ENCODE data around the gene SKAP1. TPM values are rescaled to one million over a fixed set of nuclear protein-coding genes. Genes with fewer than 3 reads are reported as not detected.

SKAP1 gene
- total and polyA plus RNA-seq, 10 donors: 11.5 to 28.9 (median 20.5) TPM

DNA sequence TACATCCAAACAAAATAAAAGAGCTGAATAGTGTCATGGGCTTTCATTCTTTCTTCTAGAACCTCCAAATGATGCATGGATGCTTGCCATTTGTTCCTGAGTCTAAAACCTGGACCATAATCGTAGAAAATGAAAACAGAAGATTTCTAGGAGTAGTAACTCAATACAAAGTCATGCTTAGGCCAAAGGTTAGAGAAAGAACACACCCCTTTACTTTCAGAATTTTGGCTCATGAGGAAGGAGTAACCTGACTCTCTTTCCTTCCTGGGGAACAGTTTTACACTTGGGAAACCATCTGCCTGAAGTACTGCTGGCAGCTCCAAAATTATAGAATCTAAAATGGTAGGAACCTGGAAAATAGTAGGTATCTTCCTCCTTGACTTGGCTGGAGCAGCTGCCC lies 185.2 kb downstream of the SKAP1 start:
- Histone ChIP-seq H3K4me1 (peaks cover 5 to 55% (median 22%) of the 10 kb centered on the region in 6 donors), H3K4me3 (no peak overlapping the region), H3K27me3 (replicated peaks in 1 of 7) (no peaks in the 10 kb centered on the region), H3K27ac (peak overlapping the region in 2 of 8 donors; percentile 17 to 35), H3K36me3 (no peaks in the 10 kb centered on the region), H3K9me3 (no peaks in the 10 kb centered on the region)
- no peak for TF ChIP-seq POLR2AphosphoS5 (IDR thresholded peaks at IDR 0.05)
- TF ChIP-seq POLR2A (IDR thresholded peaks at IDR 0.05): no peak
- no peak for TF ChIP-seq CTCF (IDR thresholded peaks at IDR 0.05 in 8 of 11, conservative IDR thresholded peaks at IDR 0.05 in 3 of 11)
- DNase-seq: no peak
- 85 to 93% (median 89%) methylated on average over 1 of the region's 1 CpG for WGBS, 5 donors
- intact Hi-C loops (cut with DNase I; ENCODE audit: low total_unique reads): no loop called here

GRCh38 chr17:48244121-48244711 lies 185.8 kb downstream of the SKAP1 start:
- DNase-seq: no peak
- Histone ChIP-seq H3K4me3 (no peak overlapping the region), H3K27ac (peak overlapping the region in 2 of 8 donors; percentile 17 to 35), H3K36me3 (no peaks in the 10 kb centered on the region), H3K27me3 (replicated peaks in 1 of 7) (no peaks in the 10 kb centered on the region), H3K4me1 (peaks cover 5 to 59% (median 22%) of the 10 kb centered on the region in 6 donors), H3K9me3 (no peaks in the 10 kb centered on the region)
- 7 to 24% (median 19%) methylated on average over 3 of the region's 3 CpGs for WGBS, 5 donors
- intact Hi-C loops (cut with DNase I; ENCODE audit: low total_unique reads): no loop called here
- TF ChIP-seq POLR2AphosphoS5 (IDR thresholded peaks at IDR 0.05): no peak
- TF ChIP-seq CTCF (IDR thresholded peaks at IDR 0.05 in 8 of 11, conservative IDR thresholded peaks at IDR 0.05 in 3 of 11): no peak

DNA sequence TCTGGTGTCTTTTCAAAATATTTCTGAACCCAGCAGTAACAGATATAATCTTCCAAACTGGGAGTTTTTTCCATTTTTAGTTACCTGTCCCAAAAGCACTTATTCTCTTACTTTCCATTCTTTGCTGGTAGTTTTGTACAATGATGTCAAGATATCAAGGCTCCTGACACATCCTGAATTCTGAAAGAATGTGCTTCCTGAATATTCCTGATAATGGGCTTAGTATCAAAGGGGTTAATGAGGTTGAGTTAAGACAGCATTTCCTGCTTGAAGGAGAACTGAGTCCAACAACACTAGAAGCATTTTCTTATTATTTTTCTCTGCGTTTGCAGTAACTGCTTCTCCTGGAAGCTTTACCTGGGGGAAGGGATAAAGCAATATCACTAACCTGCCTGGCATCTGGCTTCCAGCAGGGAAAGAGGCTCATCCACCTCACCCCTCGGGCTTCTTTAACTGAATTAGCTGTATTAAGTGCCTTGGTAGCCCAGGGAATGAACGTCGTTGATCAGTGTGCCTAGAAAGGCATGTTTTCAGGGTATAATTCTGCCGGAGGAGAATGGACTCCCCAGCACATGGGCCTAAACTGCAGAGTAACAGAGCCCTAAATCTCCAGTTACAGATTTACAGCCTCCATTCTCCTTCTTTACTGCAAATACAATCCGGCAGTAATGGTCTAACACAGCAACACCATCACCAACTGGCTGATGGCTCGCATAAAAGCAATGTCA lies 188.1 kb downstream of the SKAP1 start:
- peaks cover 5 to 61% (median 22%) of the 10 kb centered on the region in 6 donors for H3K4me1 ChIP-seq
- H3K9me3 ChIP-seq: no peaks in the 10 kb centered on the region
- intact Hi-C loops (cut with DNase I; ENCODE audit: low total_unique reads): no loop called here
- DNase-seq: no peak
- WGBS, 5 donors: 77 to 87% (median 83%) methylated on average over 7 of the region's 7 CpGs
- no peak overlapping the region for H3K4me3 ChIP-seq
- TF ChIP-seq POLR2AphosphoS5 (IDR thresholded peaks at IDR 0.05) (no peak), POLR2A (IDR thresholded peaks at IDR 0.05) (no peak), CTCF (IDR thresholded peaks at IDR 0.05 in 8 of 11, conservative IDR thresholded peaks at IDR 0.05 in 3 of 11) (no peak)
- H3K27me3 ChIP-seq (replicated peaks in 1 of 7): no peaks in the 10 kb centered on the region
- H3K27ac ChIP-seq: no peak overlapping the region
- no peaks in the 10 kb centered on the region for H3K36me3 ChIP-seq

- H3K27ac ChIP-seq: peak overlapping the region in 4 of 8 donors; percentile 9 to 28 (median 12)
- no peak for TF ChIP-seq POLR2AphosphoS5 (IDR thresholded peaks at IDR 0.05)
- TF ChIP-seq POLR2A (IDR thresholded peaks at IDR 0.05): no peak
- TF ChIP-seq CTCF (IDR thresholded peaks at IDR 0.05 in 8 of 11, conservative IDR thresholded peaks at IDR 0.05 in 3 of 11): no peak
- H3K4me1 ChIP-seq: peaks cover 5 to 61% (median 22%) of the 10 kb centered on the region in 6 donors
- no peaks in the 10 kb centered on the region for H3K27me3 ChIP-seq (replicated peaks in 1 of 7)
- no peak overlapping the region for H3K4me3 ChIP-seq
- no peaks in the 10 kb centered on the region for H3K36me3 ChIP-seq
- 0 to 13% (median 9%) methylated on average over 1 of the region's 1 CpG; no CpG with 5 or more reads in 1 of the 5 donors for whole genome bisulfite sequencing, 5 donors
- intact Hi-C loops (cut with DNase I; ENCODE audit: low total_unique reads): no loop called here
- DNase-seq: no peak
- H3K9me3 ChIP-seq: no peaks in the 10 kb centered on the region
These were observed 188.9 kb downstream of the SKAP1 start for GRCh38 chr17:48241131-48241591.
